ENCODE measurements around the gene SERAC1.

Gene SERAC1

GRCh38 chr6:158067436-158068015, 100.5 kb downstream of the SERAC1 start:
- TF ChIP-seq, protein P1, sequence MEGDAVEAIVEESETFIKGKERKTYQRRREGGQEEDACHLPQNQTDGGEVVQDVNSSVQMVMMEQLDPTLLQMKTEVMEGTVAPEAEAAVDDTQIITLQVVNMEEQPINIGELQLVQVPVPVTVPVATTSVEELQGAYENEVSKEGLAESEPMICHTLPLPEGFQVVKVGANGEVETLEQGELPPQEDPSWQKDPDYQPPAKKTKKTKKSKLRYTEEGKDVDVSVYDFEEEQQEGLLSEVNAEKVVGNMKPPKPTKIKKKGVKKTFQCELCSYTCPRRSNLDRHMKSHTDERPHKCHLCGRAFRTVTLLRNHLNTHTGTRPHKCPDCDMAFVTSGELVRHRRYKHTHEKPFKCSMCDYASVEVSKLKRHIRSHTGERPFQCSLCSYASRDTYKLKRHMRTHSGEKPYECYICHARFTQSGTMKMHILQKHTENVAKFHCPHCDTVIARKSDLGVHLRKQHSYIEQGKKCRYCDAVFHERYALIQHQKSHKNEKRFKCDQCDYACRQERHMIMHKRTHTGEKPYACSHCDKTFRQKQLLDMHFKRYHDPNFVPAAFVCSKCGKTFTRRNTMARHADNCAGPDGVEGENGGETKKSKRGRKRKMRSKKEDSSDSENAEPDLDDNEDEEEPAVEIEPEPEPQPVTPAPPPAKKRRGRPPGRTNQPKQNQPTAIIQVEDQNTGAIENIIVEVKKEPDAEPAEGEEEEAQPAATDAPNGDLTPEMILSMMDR (IDR thresholded peaks at IDR 0.05; ENCODE audit: insufficient read depth, low read length, missing control alignments) = no peak
- DNase-seq (ENCODE audit: low read depth, low spot score) = no peak

GRCh38 chr6:158066136-158066781, 101.8 kb downstream of the SERAC1 start:
- no peak for DNase-seq (ENCODE audit: low read depth, low spot score)
- TF ChIP-seq, protein P1 (IDR thresholded peaks at IDR 0.05; ENCODE audit: insufficient read depth, low read length, missing control alignments) = no peak
- POLR2A ChIA-PET = no interaction called here
- no peak overlapping the region for H3K4me3 ChIP-seq (ENCODE audit: low read depth, low read length)
- CTCF ChIA-PET = no interaction called here

More at GRCh38 chr6:158067436-158068015, 100.5 kb downstream of the SERAC1 start:
- ChIA-PET CTCF (interaction anchor here (7.0 kb wide), 1 partner anchor 86 kb away, joined by 90 read pairs; the partner anchor contains the start of gene SYNJ2), POLR2A (interaction anchor here (0.5 kb wide), 1 partner anchor 65 kb away, joined by 3 read pairs; no protein-coding TSS in a partner anchor)
- no peak overlapping the region for H3K4me3 ChIP-seq (ENCODE audit: low read depth, low read length)

- DNase-seq (ENCODE audit: low read depth, low spot score) = no peak
- no peak overlapping the region for H3K4me3 ChIP-seq (ENCODE audit: low read depth, low read length)
- POLR2A ChIA-PET = no interaction called here
- CTCF ChIA-PET = interaction anchor here (12.0 kb wide), 1 partner anchor 8 kb away, joined by 118 read pairs; no protein-coding TSS in a partner anchor
- TF ChIP-seq, protein P1 (IDR thresholded peaks at IDR 0.05; ENCODE audit: insufficient read depth, low read length, missing control alignments) = no peak
Observed at GRCh38 chr6:158064725-158065251, 103.3 kb downstream of the SERAC1 start.

DNA sequence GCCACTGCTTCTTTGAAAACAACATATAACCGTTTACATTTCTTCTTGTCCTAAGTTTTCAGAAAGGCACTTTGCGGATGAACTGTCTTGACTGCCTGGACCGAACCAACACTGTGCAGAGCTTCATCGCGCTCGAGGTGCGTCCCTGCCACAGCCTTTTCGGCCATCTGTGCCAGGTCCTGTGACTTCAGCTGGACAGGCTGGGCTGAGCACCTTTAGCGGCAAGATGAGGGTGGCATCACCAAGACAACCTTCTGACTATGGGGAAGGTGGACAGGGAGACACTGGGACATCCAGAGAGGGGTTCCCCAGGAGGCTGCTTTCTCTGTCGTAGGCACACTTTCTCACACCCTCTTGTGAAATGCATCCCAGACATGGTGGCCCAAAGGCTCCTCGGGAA, 104.3 kb downstream of the SERAC1 start:
- CTCF ChIA-PET = interaction anchor here (12.0 kb wide), 1 partner anchor 9 kb away, joined by 118 read pairs; no protein-coding TSS in a partner anchor
- POLR2A ChIA-PET = interaction anchor here (0.6 kb wide), 1 partner anchor 392 kb away, joined by 3 read pairs; no protein-coding TSS in a partner anchor
- H3K4me3 ChIP-seq (ENCODE audit: low read depth, low read length) = no peak overlapping the region
- TF ChIP-seq, protein P1 (IDR thresholded peaks at IDR 0.05; ENCODE audit: insufficient read depth, low read length, missing control alignments) = no peak
- DNase-seq (ENCODE audit: low read depth, low spot score) = no peak

DNA sequence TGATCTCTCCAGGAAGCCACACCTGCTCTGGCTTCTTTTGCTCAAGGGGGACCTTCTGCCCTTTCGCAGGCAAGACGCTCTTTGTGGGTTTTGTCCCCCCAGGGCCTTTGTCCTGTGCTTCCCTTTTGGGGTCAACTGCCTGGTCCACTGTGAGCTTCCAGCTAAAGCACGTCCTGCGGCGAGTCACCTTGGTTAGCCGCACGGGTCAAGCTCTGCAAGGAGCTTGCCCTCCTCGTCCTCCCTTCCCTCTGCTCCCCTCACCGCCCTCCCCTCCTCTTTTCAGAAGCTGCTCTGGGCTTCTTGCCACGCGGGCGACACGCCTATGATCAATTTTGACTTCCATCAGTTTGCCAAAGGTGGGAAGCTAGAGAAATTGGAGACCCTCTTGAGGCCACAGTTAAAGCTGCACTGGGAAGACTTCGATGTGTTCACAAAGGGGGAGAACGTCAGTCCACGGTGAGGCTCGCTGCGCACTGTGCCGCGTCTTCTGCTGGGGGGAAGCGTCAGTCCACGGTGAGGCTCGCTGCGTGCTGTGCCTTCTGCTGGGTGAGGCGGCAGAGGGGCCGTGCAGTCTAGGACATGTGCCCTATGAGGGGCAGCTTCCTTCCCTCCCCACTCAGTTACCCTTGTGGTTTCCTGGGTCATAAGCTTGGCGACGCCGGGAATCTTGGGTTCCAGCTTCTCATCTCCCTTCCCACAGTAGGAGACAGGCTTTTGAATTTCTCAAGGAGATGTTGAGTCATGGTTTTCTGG, 106.2 kb downstream of the SERAC1 start:
- ChIA-PET CTCF (interaction anchor here (0.7 to 12.0 kb wide), 4 partner anchors 11 to 78 kb away, joined by 3 to 118 read pairs (median 10); no protein-coding TSS in a partner anchor), POLR2A (no interaction called here)
- no peak overlapping the region for H3K4me3 ChIP-seq (ENCODE audit: low read depth, low read length)
- no peak for DNase-seq (ENCODE audit: low read depth, low spot score)
- TF ChIP-seq, protein P1 (IDR thresholded peaks at IDR 0.05; ENCODE audit: insufficient read depth, low read length, missing control alignments) = no peak
